K562 (cell line): ENCODE results near the gene FRRS1L. TPM values are rescaled to one million over a fixed set of nuclear protein-coding genes. Genes with fewer than 3 reads are reported as not detected.

Source experiments
- ATAC-seq: fragments of 200-7000 bp; cut with Tn5 transposase; 3 replicates; pipeline ENCODE4 v1.9.1; 2020; ENCODE audit warnings: moderate library complexity
- BruUV-seq: library from RNA; stranded (reverse); fragments of 400-500 nt; replicated peaks from 2 replicates; lab custom pipeline; 2021; lab: Mats Ljungman, UMichigan
- CTCF ChIA-PET: fragments of 300-600 bp; formaldehyde crosslinking; extraction: SDS; loops from one replicate; lab custom pipeline; 2021; ENCODE audit warnings: low intra/inter-chr PET ratio; lab: Yijun Ruan, JAX
- POLR2A ChIA-PET: fragments of 300-600, 350-650 bp; sonication (Branson Sonifier 250); formaldehyde crosslinking; extraction: SDS; loops from one replicate; lab custom pipeline; 2021; ENCODE audit warnings: antibody characterized with exemption, inconsistent platforms; lab: Yijun Ruan, JAX
- DNase-seq, 4 experiments: peaks; one replicate each; pipeline versions ENCODE4 v3.0.0 to v3.0.0-alpha.2; 2011 to 2018; ENCODE audit warnings: low spot score in 3 of 4, mixed read lengths in 3 of 4; ENCODE audit errors: extremely low read depth in 1 of 4
- FAIRE-seq: peaks from 2 replicates; lab custom pipeline; 2011; peaks lifted over from hg19 to GRCh38; lab: Jason Lieb, UNC
- H2AFZ ChIP-seq: 2 replicates; pipeline ENCODE4 v1.6.0; 2011; ENCODE audit warnings: low read depth, low read length, control low read depth, inconsistent platforms
- H3K27ac ChIP-seq: fragments of 200-600 bp; 3 replicates; pipeline ENCODE4 v1.8.0; 2011; ENCODE audit warnings: low read depth, mild to moderate bottlenecking, control low read depth, inconsistent platforms, low read length, moderate library complexity, mixed read lengths; ENCODE audit errors: extremely low read depth
- H3K27me3 ChIP-seq, 2 experiments: fragments of 300-600 bp in 1 of 2; 2 replicates in 1 of 2; 3 replicates in 1 of 2; pipeline versions ENCODE4 v1.6.0 to v1.8.0; 2011; ENCODE audit warnings: inconsistent platforms in 2 of 2, low read length in 2 of 2, mild to moderate bottlenecking in 1 of 2, mixed read lengths in 1 of 2, moderate library complexity in 1 of 2; ENCODE audit not compliant: control insufficient read depth in 2 of 2, insufficient read depth in 2 of 2
- H3K36me3 ChIP-seq: fragments of 300-600 bp; 3 replicates; pipeline ENCODE4 v1.8.0; 2011; ENCODE audit warnings: mild to moderate bottlenecking, low read length, inconsistent platforms; ENCODE audit not compliant: control insufficient read depth, insufficient read depth
- H3K4me1 ChIP-seq, 2 experiments: fragments of 200-600 bp in 1 of 2; replicated peaks in 1 of 2; 2 replicates in 1 of 2; 3 replicates in 1 of 2; pipeline versions ENCODE4 v1.5.1 to v1.8.0; 2011; ENCODE audit warnings: inconsistent platforms in 2 of 2, low read length in 2 of 2, mild to moderate bottlenecking in 1 of 2, mixed read lengths in 1 of 2, moderate library complexity in 1 of 2; ENCODE audit not compliant: control insufficient read depth in 2 of 2, insufficient read depth in 2 of 2
- H3K4me2 ChIP-seq: 2 replicates; pipeline ENCODE4 v1.6.1; 2011; ENCODE audit warnings: low read length, control low read depth, inconsistent platforms, mixed read lengths; ENCODE audit not compliant: insufficient read depth
- H3K4me3 ChIP-seq: fragments of 200-600 bp; sonication (generic), shearing (Covaris generic); 2 replicates; pipeline ENCODE4 v1.5.1; 2016; ENCODE audit warnings: control low read depth, inconsistent platforms
- H3K79me2 ChIP-seq: fragments of 200-600 bp; 3 replicates; pipeline ENCODE4 v1.8.0; 2011; ENCODE audit warnings: low read length, inconsistent platforms; ENCODE audit not compliant: control insufficient read depth, insufficient read depth
- H3K9ac ChIP-seq, 2 experiments: 2 replicates each; pipeline versions ENCODE4 v1.6.0 to v1.6.1; 2011; ENCODE audit warnings: low read depth in 2 of 2, low read length in 2 of 2, control low read depth in 1 of 2, inconsistent platforms in 1 of 2, mild to moderate bottlenecking in 1 of 2, mixed read lengths in 1 of 2; ENCODE audit not compliant: insufficient read depth in 1 of 2
- H3K9me1 ChIP-seq: one replicate; pipeline ENCODE4 v1.6.0; 2011; ENCODE audit warnings: inconsistent platforms, mild to moderate bottlenecking, low read length, moderate library complexity; ENCODE audit not compliant: control insufficient read depth, insufficient read depth
- H3K9me3 ChIP-seq: replicated peaks from 2 replicates; pipeline ENCODE4 v1.5.1; 2011; ENCODE audit warnings: low read depth, low read length, inconsistent platforms; ENCODE audit not compliant: control insufficient read depth, insufficient read depth
- H4K20me1 ChIP-seq: replicated peaks from 2 replicates; pipeline ENCODE4 v1.6.1; 2011; ENCODE audit warnings: low read length, inconsistent platforms, mixed read lengths; ENCODE audit not compliant: control insufficient read depth, insufficient read depth
- ATF2 ChIP-seq: sonication (generic); formaldehyde crosslinking; IDR thresholded peaks from 2 replicates; pipeline ENCODE4 v1.8.1; 2022; ENCODE audit warnings: missing genetic modification reagents
- WGBS: fragments of 100-300 bp; shearing (Covaris generic); methylation state at CpG from one replicate; pipeline ENCODE4 v1.1.6; 2016; ENCODE audit warnings: low coverage, mixed read lengths; ENCODE audit not compliant: insufficient coverage; ENCODE audit errors: missing lambda C conversion rate; 5-methylcytosine and 5-hydroxymethylcytosine counted together
- in situ Hi-C: fragments of 300-500 bp; cut with MboI; formaldehyde crosslinking; loops from 4 replicates; pipeline ENCODE4 v1.15.0; 2018; ENCODE audit warnings: inconsistent platforms, mixed read lengths
- intact Hi-C: fragments of 100-400 bp; cut with micrococcal nuclease; formaldehyde crosslinking; loops from 2 replicates; pipeline ENCODE4 v1.14.2; 2022
- polyA plus RNA-seq, 8 experiments: library from polyadenylated mRNA; depleted of rRNA in 4 of 8; stranded (reverse) in 5 of 8; unstranded in 3 of 8; fragments of >200 nt; fragmentation: Nextera tagmentation in 2 of 8; fragmentation: Illumina TruSeq in 1 of 8; extraction: Ambion mirVana in 2 of 8; extraction: Trizol in 1 of 8; gene quantifications; 2 replicates each; pipeline versions ENCODE4 v1.2.1 to v1.2.3, GENCODE V29; 2011 to 2014; ENCODE audit warnings: inconsistent platforms in 1 of 8, missing spikeins in 1 of 8
- total RNA-seq, 7 experiments: library from RNA; depleted of rRNA in 6 of 7; stranded (reverse); fragments of >200 nt in 6 of 7; fragmentation: Illumina TruSeq in 2 of 7; extraction: Trizol in 2 of 7; gene quantifications; 2 replicates each; pipeline versions ENCODE4 v1.2.1 to v1.2.3, GENCODE V29; 2011 to 2021; ENCODE audit warnings: low replicate concordance in 1 of 7

Gene FRRS1L
- total and polyA plus RNA-seq, 9 of the 15 experiments (the other 6 are each of a cell fraction or from before 2014, with no cell fraction given): under 0.01 to 0.04 (median 0.03) TPM; not detected in 5

- DNase-seq: no peak
- Histone ChIP-seq H3K9me3 (no peaks in the 10 kb centered on the region), H4K20me1 (no peaks in the 10 kb centered on the region), H3K36me3 (no peaks in the 10 kb centered on the region), H3K9ac (no peak overlapping the region), H3K4me1 (no peaks in the 10 kb centered on the region), H3K9me1 (no peaks in the 10 kb centered on the region), H3K27me3 (peaks cover 13 to 24% of the 10 kb centered on the region in 2 experiments), H2AFZ (no peak overlapping the region), H3K27ac (no peak overlapping the region), H3K4me2 (no peak overlapping the region), H3K79me2 (no peaks in the 10 kb centered on the region), H3K4me3 (no peak overlapping the region)
- FAIRE-seq: no peak
- BruUV-seq: no TSS peak
- intact Hi-C loops: loop anchor here (10.0 kb wide), 1 partner anchor 60 kb away; no protein-coding TSS in a partner anchor
- ChIA-PET CTCF (no interaction called here), POLR2A (interaction anchor here (0.8 to 1.0 kb wide), 2 partner anchors 15 to 91 kb away, joined by 3 to 4 read pairs; no protein-coding TSS in a partner anchor)
- TF ChIP-seq ATF2 (CRISPR knock-in tag): no peak
- 4% methylated on average over 6 of the region's 6 CpGs for WGBS
- ATAC-seq: no peak; the same call in 2 of the 3 replicates
- in situ Hi-C loops: no loop called here
Measured at GRCh38 chr9:109214414-109214813, 47.4 kb upstream of the FRRS1L start.
